ENCODE results near the gene GRM5. TPM values are rescaled to one million over a fixed set of nuclear protein-coding genes. Genes with fewer than 3 reads are reported as not detected.
"Not testable (repeated sequence)": the region's sequence is repeated elsewhere in the genome, so short reads cannot be mapped to it uniquely, and the experiment has no call there.

Gene GRM5
- total RNA-seq, 1 donor from 2014 or later = not detected

DNA sequence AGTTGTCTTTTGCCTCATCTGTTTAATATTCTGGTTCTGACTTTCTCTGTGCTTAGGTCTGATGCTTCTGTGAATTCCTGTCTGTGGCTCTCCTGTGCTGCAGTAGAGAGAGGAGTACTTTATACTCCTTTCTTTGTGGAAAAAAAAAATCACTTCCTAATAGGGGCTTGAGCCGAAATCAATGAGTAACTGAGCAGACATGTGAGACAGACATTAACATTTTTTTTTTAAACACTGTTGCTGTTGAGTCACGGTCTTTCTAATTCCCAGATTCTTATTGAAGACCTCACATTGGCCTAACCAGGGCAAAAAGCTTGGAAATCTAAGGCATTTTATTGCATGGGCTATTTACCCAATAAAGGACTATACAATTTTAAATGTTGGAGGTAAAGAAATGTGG is 86.1 kb downstream of the GRM5 start:
- H3K9me3 ChIP-seq (ENCODE audit: low read depth) = no peaks in the 10 kb centered on the region
- H3K9ac ChIP-seq = no peak overlapping the region
- H3K27me3 ChIP-seq = no peaks in the 10 kb centered on the region
- no peak overlapping the region for H3K27ac ChIP-seq
- Mint-ChIP-seq H3K27ac (peak overlapping the region; percentile 35), H3K27me3 (ENCODE audit: insufficient read depth, low read depth) (no peaks in the 10 kb centered on the region), H3K36me3 (no peaks in the 10 kb centered on the region), H3K4me3 (no peak overlapping the region), H3K9me3 (no peaks in the 10 kb centered on the region), H3K4me1 (peaks cover 3% of the 10 kb centered on the region)
- no peaks in the 10 kb centered on the region for H3K36me3 ChIP-seq
- TF ChIP-seq, protein P1, sequence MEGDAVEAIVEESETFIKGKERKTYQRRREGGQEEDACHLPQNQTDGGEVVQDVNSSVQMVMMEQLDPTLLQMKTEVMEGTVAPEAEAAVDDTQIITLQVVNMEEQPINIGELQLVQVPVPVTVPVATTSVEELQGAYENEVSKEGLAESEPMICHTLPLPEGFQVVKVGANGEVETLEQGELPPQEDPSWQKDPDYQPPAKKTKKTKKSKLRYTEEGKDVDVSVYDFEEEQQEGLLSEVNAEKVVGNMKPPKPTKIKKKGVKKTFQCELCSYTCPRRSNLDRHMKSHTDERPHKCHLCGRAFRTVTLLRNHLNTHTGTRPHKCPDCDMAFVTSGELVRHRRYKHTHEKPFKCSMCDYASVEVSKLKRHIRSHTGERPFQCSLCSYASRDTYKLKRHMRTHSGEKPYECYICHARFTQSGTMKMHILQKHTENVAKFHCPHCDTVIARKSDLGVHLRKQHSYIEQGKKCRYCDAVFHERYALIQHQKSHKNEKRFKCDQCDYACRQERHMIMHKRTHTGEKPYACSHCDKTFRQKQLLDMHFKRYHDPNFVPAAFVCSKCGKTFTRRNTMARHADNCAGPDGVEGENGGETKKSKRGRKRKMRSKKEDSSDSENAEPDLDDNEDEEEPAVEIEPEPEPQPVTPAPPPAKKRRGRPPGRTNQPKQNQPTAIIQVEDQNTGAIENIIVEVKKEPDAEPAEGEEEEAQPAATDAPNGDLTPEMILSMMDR (IDR thresholded peaks at IDR 0.05) = no peak
- TF ChIP-seq EZH2phosphoT487 (IDR thresholded peaks at IDR 0.05) (no peak), EZH2 (IDR thresholded peaks at IDR 0.05) (no peak)
- H2AFZ ChIP-seq (replicated peaks) = no peak overlapping the region
- H4K20me1 ChIP-seq (ENCODE audit: low read depth) = no peaks in the 10 kb centered on the region
- H3F3A ChIP-seq (ENCODE audit: low read depth) = no peaks in the 10 kb centered on the region
- DNase-seq (ENCODE audit: low spot score) = no peak
- H3K4me1 ChIP-seq = no peaks in the 10 kb centered on the region
- H3K4me2 ChIP-seq = no peak overlapping the region
- no peaks in the 10 kb centered on the region for H3K79me2 ChIP-seq (ENCODE audit: low read depth)
- H3K4me3 ChIP-seq = no peak overlapping the region

DNA sequence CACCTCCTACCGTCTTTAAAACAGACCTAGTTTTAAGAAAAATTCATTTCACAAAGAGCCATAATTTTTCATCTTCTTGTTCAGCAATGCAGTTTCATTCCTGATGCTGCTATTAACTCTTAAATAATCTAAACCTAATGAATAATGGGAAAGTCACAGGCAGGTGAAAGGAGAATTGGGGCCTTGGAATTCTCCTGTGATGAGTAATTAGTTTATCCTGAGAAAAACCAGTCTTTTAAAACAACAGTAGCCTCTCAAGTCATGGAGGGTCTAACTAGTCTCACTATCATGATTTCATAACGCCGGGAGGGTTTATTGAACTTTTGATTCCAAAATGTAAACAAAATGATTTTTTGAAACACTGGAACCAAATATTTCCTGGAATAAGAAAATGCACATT is 86.8 kb downstream of the GRM5 start:
- not testable (repeated sequence) for H3K4me3 Mint-ChIP-seq; H3K27ac Mint-ChIP-seq; H3K27ac ChIP-seq; H3K9me3 ChIP-seq (ENCODE audit: low read depth); H3K9me3 Mint-ChIP-seq; H3F3A ChIP-seq (ENCODE audit: low read depth); H3K4me2 ChIP-seq; H3K36me3 ChIP-seq; H3K36me3 Mint-ChIP-seq; H3K27me3 Mint-ChIP-seq (ENCODE audit: insufficient read depth, low read depth); H4K20me1 ChIP-seq (ENCODE audit: low read depth); H3K4me1 Mint-ChIP-seq; H3K4me3 ChIP-seq; H2AFZ ChIP-seq (replicated peaks); DNase-seq (ENCODE audit: low spot score); H3K9ac ChIP-seq; H3K27me3 ChIP-seq; H3K4me1 ChIP-seq; H3K79me2 ChIP-seq (ENCODE audit: low read depth)

DNA sequence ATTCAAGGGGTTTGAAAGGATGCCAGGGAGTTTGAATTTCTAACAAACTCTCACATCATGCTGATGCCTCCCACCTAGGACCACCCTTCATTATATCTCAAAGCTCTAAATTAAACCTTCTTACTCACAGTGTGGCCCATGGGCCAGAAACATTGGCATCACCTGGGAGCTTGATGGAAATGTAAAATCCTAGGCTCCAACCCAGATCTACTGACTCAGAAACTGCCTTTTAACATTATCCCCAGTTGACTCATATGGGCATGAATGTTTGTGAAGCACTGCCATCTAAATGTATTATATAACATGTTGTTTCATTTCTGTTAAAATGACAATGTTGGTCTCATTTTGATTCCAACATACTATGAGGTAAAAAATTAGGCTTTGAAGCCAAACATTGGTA is 90.3 kb downstream of the GRM5 start:
- H3K9ac ChIP-seq; H2AFZ ChIP-seq (replicated peaks); H3K9me3 ChIP-seq (ENCODE audit: low read depth); H3K27ac Mint-ChIP-seq; H3K4me3 ChIP-seq; DNase-seq (ENCODE audit: low spot score); H3K4me1 Mint-ChIP-seq; H3K4me2 ChIP-seq; H3K36me3 ChIP-seq; H3K27ac ChIP-seq; H3F3A ChIP-seq (ENCODE audit: low read depth); H3K27me3 ChIP-seq; H3K36me3 Mint-ChIP-seq; H3K4me1 ChIP-seq; H3K9me3 Mint-ChIP-seq; H3K27me3 Mint-ChIP-seq (ENCODE audit: insufficient read depth, low read depth); H3K4me3 Mint-ChIP-seq; H3K79me2 ChIP-seq (ENCODE audit: low read depth); H4K20me1 ChIP-seq (ENCODE audit: low read depth): not testable (repeated sequence)

DNA sequence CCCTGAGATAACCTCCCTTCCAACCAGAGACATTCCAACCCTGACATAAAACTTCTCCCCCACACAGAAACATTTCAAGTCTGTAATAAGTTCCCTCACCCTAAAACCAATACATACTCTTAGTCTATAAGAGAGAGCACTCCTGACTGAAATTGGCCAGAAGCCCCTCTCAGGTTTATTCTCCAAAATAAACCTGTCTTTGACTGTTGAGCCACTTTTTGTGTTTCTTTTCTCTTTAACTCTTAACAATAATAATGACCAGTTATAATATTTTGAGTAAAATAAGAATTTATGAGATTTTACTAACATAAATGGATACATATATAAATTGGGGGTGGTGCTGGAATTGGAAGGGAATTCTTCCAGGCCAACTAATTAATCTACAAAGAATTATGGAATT is 93.6 kb downstream of the GRM5 start:
- Mint-ChIP-seq H3K9me3 (no peaks in the 10 kb centered on the region), H3K27me3 (ENCODE audit: insufficient read depth, low read depth) (no peaks in the 10 kb centered on the region), H3K27ac (no peak overlapping the region), H3K36me3 (no peaks in the 10 kb centered on the region), H3K4me3 (no peak overlapping the region), H3K4me1 (no peaks in the 10 kb centered on the region)
- no peak for DNase-seq (ENCODE audit: low spot score)
- Histone ChIP-seq H3K36me3 (no peaks in the 10 kb centered on the region), H3K9me3 (ENCODE audit: low read depth) (no peaks in the 10 kb centered on the region), H3K27ac (no peak overlapping the region), H3K79me2 (ENCODE audit: low read depth) (no peaks in the 10 kb centered on the region), H3K27me3 (no peaks in the 10 kb centered on the region), H3K4me3 (no peak overlapping the region), H3K4me1 (no peaks in the 10 kb centered on the region), H4K20me1 (ENCODE audit: low read depth) (no peaks in the 10 kb centered on the region), H3K9ac (no peak overlapping the region), H3K4me2 (no peak overlapping the region), H2AFZ (replicated peaks) (no peak overlapping the region), H3F3A (ENCODE audit: low read depth) (no peaks in the 10 kb centered on the region)
- TF ChIP-seq EZH2 (IDR thresholded peaks at IDR 0.05) (no peak), EZH2phosphoT487 (IDR thresholded peaks at IDR 0.05) (no peak)
- TF ChIP-seq, protein P1 (IDR thresholded peaks at IDR 0.05) = no peak

DNA sequence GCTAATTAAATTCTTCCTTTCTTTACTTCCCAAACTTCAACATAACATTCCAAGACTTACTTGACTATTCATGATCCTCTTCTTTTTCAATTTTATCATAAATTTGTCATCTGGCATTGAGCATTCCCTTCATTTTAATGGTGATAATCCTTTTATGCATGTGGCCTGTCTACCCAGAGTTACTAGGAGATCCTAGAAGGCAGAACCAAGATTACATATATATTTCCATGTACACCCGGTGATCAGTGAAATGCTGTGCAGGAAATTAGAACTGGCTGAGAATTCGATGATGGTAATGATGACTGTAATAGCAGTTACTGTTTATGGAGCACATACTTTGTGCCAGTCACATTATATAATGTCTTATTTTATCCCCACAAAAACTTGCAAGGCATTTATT is 104.2 kb downstream of the GRM5 start:
- H3K4me1 Mint-ChIP-seq; H3K36me3 Mint-ChIP-seq; H3K9me3 ChIP-seq (ENCODE audit: low read depth); H3K79me2 ChIP-seq (ENCODE audit: low read depth); H3K4me3 Mint-ChIP-seq; H3K27ac Mint-ChIP-seq; H3K9ac ChIP-seq; H3K4me2 ChIP-seq; H3K4me1 ChIP-seq; H3K27ac ChIP-seq; H3K27me3 Mint-ChIP-seq (ENCODE audit: insufficient read depth, low read depth); DNase-seq (ENCODE audit: low spot score); H3K27me3 ChIP-seq; H3F3A ChIP-seq (ENCODE audit: low read depth); H4K20me1 ChIP-seq (ENCODE audit: low read depth); H2AFZ ChIP-seq (replicated peaks); H3K9me3 Mint-ChIP-seq; H3K4me3 ChIP-seq; H3K36me3 ChIP-seq: not testable (repeated sequence)

DNA sequence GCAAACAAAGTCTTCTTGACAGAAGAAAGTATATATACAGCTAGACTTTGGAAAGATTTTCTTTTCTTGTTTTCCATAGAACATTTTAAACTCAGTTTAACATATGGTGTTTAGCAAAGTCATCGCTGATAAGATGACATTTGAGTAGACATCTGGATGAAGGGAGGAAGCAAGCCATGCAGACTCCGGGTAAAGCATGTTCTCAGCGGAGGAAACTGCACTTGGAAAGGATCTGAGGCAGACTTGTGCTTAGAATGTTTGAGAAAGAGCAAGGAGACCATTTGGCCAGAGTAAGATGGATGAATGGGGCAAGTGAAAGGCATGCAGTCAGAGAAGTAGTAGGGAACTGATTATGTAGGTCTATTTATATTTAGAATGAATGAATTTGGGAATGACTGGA is 105.9 kb downstream of the GRM5 start:
- H3K4me3 ChIP-seq; H3K27me3 ChIP-seq; H3K9ac ChIP-seq; H3F3A ChIP-seq (ENCODE audit: low read depth); H3K9me3 ChIP-seq (ENCODE audit: low read depth); H2AFZ ChIP-seq (replicated peaks); H3K9me3 Mint-ChIP-seq; H4K20me1 ChIP-seq (ENCODE audit: low read depth); H3K27ac Mint-ChIP-seq; H3K27ac ChIP-seq; H3K36me3 Mint-ChIP-seq; H3K4me3 Mint-ChIP-seq; DNase-seq (ENCODE audit: low spot score); H3K4me1 ChIP-seq; H3K27me3 Mint-ChIP-seq (ENCODE audit: insufficient read depth, low read depth); H3K4me1 Mint-ChIP-seq; H3K36me3 ChIP-seq; H3K4me2 ChIP-seq; H3K79me2 ChIP-seq (ENCODE audit: low read depth): not testable (repeated sequence)

All from neural progenitor cell (in vitro differentiated cells).